Measurements from ENCODE around the gene PIGH.
"Not testable (repeated sequence)": the region's sequence is repeated elsewhere in the genome, so short reads cannot be mapped to it uniquely, and the experiment has no call there.

PIGH gene

DNA sequence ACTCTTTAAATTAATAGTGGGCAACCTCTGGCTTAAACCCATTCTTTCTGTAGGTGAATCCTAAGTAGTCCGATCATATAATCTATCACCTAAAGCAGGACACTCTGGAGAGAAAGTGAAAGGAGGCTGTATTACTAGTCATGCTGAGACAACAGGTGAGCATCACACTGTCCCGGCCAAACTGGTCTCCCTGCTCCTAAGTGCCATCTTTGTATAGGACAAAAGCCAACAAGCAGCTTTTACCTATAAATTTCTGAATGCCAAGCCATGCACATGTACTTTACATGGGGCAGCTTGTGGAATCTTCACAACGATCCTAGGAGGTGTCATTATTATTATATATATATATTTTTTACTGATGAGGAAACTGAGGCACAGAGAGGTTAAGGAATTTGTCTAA lies 48.9 kb downstream of the PIGH start:
- no peak for DNase-seq (ENCODE audit: low read depth)

DNA sequence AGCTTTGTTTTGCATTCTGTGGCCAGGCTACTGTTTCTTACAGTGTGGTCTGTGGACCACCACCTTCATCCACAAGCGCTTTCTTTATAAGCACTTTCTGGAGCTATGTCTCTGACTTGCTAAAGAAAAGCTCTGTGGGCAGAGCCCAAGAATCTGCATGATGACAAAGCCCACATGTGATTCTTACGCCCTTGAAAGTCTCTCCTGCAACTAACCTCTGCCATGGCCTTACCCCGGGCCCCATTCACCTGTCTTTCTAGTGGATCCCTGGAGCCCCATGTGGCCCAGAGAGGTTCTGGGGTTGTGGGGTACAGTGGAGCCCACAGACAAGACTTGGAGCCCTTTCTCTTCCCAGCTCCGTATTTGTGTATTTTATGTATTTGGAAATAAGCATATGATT lies 50.3 kb downstream of the PIGH start:
- DNase-seq (ENCODE audit: low read depth) = no peak

DNA sequence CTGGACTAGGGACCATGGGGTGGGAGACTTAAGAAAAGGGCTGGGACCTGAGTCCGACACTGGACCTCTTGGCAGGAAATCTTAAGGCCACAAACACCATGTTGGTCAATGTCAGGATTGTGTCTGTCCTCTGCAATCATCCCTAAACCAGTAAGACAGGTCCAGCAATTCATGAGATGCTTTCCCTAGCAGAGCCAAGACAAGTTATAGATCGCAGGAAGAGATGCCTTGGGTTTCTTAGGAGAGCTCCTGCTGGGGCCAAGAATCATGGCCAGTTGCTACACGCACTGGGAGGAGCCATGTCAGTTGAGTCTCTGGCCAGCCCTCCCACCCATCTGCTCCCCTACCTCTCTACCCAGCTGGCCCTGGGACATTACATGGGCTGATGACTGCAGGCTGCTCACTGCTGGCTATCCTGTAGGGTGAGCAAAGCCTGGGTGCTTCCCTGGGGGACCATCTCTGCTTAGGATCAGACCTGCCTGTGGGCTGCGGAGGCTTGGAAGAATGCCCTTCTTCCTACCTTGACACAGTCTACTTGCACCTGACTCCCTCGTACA lies 52.8 kb downstream of the PIGH start:
- no peak for DNase-seq (ENCODE audit: low read depth)

DNA sequence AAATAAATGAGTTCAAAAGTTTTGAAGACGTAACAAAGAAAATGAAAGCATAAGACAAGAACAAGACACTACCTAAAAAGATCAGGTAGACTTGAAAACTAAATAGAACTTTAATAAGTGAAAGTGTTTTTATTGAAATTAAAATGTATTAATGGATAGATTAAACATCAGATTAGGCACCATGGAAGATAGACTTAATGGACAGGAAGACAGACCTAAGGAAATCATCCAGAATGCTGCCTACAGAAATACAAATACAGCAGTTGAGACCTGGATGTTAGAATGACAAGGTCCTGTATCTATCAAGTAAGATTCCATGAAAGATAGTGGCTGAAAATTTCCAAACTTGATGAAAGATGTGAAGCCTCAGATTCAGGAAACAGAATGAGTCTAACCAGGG lies 55.5 kb downstream of the PIGH start:
- no peak for DNase-seq (ENCODE audit: low read depth)

DNA sequence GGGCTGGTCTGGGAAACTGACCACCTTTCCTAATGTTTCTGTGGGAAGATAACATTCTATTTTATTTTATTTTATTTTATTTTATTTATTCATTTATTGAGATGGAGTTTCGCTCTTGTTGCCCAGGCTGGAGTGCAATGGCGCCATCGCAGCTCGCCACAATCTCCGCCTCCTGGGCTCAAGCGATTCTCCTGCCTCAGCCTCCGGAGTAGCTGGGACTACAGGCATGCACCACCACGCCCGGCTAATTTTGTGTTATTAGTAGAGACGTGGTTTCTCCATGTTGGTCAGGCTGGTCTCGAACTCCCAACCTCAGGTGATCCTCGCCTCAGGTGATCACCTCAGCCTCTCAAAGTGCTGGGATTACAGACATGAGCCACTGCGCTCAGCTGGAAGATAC lies 57.4 kb downstream of the PIGH start:
- DNase-seq (ENCODE audit: low read depth) = not testable (repeated sequence)

DNA sequence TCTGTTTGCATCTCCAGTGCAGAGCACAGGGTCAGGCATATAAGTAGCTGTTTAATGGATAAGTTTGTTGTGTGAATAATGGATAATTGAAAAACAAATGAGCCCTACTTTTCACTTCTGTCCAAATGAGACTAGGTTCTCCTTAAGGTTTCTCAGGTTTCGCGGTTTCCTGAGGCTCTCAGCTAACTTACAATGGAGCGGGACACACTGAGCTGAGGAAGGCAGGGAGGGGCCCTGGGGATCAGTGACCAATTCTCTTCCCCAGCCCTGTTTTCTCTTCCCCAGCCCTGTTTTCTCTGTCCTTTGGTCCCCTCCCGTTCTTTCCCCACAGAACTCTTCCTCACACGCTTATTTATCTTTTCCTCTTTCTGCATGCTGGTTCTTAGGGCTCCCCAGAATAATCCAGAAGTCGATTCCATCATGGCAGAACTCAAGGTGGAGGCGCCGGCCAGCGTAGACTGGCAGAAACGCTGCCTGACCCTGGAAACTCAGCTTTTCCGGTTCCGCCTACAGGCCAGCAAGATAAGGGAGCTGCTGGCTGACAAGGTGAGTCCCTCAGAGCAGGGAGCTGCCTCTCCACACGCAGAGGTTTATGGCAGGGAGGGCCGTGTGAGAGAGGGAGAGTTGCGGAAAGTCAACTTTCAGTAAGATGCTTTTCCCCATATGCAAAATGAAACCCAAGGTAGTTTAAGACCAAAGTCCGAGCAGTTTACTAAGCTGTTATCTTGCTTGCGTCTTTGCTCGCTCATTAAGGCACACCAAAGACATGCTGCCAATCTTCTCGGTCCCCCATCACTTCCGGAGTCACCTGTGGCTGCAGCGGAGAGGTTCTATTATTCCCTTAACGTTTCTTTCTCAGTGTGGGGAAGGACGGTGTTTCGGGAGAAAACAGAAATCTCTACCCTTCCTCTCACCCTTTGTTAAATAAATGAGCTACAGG lies 58.4 kb downstream of the PIGH start:
- no peak for DNase-seq (ENCODE audit: low read depth)
